Measurements from ENCODE around the gene NPW.

GRCh38 chr16:1979271-1980029 lies 40.1 kb upstream of the NPW start:
- no peak for TF ChIP-seq CTCF (conservative IDR thresholded peaks at IDR 0.05 in 1 of 2, IDR thresholded peaks at IDR 0.05 in 1 of 2; ENCODE audit: low read depth in 1 of 2, low read length in 2 of 2)
- TF ChIP-seq EZH2 (IDR thresholded peaks at IDR 0.05; ENCODE audit: low read length, missing control alignments) = no peak
